ENCODE data around the gene CLMN.

CLMN gene

DNA sequence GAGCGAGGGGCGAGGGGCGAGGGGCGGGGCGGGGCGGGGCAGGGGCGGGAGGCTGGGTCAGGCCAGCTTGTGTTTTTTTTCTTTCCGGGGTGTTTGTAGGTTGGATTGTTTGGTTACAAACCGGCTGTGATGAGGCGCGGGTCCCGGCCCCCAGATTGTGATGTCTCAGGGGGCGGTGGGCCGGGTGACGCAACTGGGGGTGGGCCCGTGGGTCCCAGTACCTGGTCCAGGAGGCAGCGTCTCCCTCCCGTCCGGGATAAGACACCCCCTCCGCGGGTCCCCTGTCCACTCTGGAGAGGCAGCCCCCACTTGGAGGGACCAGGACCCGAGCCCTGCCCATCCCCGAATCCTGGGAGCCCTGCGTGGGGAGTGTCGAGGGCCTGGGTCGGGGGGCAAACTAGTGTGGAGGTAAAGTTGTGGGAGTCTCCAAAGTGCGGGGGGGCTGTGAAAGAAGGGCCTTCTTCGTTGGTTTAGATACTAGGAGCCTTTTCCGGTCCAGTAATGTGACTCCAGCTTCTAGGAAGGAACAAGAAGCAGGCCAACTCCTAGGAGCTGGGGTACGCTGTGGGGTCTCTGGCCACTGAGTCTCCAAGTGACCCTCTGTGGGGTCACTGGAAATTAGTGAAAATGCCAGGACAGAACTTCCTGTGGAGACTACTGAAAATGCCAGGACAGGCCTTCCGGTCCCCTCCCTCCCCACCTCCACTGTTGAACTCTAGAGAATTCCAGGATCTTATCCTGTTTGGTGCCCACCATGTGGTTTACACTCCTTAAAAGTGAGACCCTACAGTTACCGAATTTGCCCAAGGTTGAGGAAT is 579 bp upstream of the CLMN start:
- no peak for DNase-seq

DNA sequence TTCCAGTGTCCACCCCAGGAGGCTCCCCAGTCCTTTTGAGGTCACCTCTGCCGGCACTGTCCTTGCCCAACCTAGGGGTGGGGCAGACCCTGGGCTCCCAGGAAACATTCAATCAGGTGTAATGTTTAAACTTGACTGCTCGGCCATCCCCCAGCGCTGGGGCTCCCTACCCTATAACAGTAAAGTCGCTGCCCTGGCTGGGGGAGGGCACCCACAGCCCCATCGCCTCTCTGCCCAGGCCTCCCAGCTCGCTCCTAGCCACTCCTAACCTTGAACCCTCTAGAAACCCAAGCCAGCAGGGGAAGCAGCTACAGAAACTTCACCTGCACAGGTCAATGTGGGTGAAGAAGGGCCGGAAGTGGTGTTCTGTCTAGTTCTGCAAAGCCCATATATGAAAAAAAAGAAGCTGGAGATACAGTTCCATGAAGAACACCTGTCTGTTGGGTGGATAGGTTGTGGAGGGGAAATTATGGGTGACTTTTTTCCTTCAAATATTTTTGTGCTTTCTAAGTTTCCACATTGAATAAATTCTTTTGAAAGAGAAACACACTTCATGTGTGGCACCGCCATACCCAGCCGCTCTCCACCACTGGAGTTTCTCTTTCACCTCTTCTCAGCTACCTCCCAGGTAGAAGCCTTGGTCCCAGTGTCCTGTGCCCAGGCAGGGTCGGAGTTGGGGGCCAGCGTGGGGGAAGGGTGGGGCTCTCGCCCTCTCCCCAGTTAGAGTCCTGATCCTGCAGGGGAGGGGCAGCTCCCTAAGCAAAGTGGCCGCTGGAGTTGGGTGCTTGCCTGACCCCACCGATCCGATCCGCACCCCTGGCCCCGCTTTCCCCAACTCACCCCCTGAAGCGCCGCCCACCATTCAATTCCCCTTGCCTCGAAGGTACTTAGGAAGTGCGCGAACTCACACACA is 1.1 kb downstream of the CLMN start:
- no peak for DNase-seq

DNA sequence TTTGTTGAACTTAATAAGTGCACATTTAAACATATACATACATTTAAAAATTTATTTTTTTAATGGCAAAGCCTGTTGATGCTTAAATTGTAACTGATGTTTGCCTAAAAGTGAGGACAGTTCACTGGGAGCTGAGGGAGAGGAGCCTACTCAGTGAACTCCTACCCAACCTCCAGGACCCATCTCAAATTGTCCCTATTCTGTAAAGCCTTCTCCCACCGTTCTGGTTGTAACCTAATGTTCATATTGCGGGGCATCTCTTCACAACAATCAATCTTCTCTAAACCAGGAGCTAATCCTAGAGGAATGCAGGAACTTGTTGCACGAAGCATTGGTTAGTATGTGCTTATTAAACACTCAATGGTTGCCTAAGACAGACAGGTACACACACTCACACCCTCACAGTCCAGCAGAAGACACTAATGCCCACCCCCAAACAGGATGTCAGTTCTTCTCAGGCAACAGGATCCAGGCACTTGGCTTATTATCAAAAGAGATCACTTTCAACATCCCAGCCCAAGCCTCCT is 1.8 kb downstream of the CLMN start:
- DNase-seq = no peak

DNA sequence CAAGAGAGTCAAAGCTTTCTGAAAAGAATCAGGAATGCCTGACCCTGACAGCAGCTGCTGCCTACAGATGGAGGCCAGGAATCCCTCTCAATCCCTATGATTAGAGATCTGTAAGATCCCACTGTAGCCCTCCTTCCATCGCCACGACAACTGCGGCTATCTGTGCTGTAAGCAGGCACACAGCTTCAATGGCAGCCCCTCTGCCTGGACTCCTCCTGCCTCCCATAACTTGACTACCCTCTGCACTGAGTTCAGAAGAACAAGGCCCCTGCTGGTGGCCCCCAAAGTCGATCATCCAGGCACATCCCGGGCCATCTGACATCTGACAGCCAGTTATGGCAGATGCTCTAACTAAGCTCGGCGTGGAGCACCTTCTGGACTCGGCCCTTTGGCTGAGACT is 2.9 kb downstream of the CLMN start:
- no peak for DNase-seq

DNA sequence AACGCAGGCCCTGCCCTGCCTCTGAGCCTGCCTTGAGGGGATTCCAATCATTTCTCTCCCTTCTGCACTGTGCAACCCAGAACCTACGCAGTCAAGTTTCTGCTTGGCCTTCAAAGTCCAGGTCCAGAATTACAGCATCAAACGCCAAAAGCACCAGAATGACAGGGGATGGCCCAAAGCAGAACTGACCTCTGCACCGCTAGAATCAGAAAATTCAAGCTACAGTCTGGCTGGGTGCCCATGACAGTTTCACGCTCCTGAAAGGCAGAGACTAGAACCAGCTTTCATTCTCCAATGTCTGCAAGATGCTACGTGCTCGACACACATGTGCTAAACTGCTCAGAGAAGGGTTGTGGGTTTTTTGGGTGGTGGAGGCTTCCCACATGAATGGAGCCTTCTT is 4.1 kb downstream of the CLMN start:
- no peak for DNase-seq

DNA sequence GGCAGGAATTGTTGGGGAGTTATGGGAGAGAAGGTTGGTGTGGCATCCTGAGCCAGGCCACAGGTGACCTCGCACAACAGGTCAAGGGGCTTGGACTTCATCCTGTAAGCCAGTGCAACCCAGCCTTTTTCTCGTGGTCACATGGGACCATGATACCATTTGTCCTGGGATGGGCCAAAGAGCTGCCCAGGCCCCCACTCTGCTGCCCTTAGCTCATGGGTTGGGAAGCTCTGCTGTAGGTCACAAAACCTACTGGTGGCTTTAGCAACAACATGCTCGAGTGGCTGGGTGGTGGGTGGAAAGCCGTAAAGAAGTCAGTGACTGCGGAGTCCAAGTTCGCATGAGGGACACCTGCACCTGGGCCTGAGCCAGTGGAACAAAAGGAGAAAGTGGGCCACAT is 4.6 kb downstream of the CLMN start:
- no peak for DNase-seq

DNA sequence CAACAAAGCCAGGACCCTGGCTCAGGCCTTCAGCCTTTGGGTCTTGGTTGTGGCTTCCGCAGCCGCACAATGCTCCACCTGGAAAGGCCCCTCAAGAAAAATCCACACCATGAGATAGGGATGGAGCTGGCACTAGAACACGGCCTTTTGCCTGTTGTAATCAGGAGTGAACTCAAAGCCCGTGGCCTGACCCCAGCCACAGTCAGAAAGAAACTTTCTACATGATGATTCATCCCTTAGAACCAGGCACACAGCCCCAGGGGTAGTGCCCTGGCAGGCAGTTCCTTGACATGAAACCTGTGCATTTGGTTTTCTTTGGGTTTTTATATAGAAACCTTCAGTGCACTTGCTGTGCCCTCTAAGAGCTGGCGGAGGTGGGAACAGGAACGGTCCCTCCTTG is 5.1 kb downstream of the CLMN start:
- no peak for DNase-seq

DNA sequence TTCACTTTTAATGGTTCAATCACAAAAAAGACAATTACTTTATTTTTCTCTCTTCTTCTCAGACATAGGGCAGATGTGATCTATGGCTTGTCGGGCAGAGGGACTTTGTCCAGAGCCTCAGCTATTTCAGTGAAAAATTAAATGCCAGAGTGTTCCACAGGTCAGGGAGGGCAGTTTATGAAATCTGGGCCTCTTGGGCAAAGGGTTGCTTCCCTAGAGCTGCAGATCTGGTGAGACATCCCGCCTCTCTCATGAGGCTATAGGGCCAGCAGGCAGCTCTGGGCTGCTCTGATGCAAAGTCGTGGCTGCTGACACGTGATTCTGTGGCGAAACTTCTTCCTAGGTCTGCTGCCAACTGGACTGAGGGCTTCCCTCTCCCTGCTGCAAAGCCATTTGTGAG is 6.0 kb downstream of the CLMN start:
- no peak for DNase-seq

DNA sequence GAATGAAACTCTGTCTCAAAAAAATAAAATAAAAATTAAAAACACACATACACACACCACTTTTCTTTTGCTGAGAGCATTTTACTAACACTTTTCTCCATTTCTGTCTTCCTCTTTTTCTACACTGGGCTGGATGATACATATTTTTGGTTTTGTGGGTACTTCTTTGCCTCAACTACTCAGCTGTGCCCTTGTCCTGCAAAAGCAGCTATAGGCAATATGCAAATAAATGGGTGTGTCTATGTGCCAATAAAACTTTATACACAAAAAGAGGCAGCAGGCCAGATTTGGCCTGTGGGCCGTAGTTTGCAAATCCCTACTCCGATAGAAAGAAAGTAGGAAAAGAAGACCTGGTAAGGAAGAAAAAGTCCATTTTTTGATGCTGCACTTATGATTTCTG is 6.5 kb downstream of the CLMN start:
- DNase-seq = no peak

DNA sequence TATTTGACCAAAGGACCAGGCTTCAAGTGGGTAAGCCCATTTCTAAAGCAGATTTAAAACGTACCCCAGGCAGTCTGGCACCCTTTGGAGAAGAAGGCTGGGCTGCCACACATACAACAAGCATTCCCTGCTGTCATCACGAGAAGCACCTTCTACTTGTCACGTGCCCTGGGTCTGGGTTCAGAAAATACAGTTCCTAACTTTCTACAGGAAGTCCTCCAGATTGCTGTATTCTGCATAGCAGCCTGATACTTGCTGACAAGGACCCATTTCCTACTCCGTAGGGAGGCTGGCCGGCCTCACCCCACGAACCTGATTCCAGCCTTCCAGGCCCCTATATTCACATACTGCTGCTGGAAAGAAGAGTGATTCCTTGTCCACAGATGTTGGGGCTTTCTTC is 7.4 kb downstream of the CLMN start:
- DNase-seq = no peak

DNA sequence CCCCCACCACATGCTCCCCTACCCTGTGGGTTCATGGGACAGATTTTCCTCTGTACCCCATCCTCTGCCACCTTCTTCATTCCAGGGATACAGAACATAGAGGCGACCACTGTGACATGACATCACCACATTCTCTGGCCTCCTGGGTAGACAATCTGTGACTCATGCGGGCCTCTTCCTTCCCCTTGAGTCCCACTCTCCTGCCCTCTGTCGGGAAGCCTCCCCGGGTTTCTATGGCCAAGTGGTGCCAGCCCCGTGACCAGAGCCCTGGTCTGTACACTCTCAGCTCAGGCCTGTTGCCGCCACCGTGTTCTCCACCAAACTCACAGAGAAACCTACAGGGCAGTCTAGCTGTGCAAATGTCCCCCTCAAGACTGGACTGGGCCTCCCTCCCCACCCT is 8.0 kb downstream of the CLMN start:
- DNase-seq = no peak

DNA sequence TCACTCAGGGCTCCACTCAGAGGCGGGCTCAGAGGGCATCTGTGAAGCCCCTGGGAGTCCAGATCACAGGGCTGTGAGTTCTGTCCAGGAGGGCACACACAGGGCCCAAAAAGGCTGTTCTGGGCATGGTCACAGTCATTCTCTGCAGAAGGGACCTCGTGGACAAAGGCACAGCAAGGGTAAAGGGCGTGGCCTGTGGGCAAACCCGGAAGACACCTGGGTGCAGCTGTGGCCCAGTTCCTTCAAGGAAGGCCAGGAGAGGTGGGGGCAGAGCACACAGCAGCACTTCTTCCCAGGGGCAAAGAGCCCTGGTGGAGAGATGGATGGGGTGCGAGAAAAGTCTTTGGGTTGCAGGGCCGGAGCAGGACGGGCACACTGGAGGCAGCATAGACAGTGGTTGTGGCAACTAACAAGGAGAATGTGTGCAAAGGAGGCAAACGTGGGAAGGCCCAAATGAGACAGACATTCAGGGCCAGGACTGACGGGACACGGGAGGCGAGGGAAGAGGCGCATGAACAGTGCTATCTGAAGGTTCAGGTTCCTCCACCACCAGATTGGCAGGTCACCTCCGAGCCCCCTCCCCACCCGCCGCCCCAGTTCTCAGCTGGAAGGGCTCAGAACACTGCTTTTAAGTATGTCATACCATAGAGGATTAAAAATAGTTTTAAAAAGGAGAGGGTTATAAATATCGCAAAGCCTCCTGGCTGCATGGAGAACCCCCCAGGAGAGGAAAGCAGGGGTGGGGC is 8.9 kb downstream of the CLMN start:
- no peak for DNase-seq

DNA sequence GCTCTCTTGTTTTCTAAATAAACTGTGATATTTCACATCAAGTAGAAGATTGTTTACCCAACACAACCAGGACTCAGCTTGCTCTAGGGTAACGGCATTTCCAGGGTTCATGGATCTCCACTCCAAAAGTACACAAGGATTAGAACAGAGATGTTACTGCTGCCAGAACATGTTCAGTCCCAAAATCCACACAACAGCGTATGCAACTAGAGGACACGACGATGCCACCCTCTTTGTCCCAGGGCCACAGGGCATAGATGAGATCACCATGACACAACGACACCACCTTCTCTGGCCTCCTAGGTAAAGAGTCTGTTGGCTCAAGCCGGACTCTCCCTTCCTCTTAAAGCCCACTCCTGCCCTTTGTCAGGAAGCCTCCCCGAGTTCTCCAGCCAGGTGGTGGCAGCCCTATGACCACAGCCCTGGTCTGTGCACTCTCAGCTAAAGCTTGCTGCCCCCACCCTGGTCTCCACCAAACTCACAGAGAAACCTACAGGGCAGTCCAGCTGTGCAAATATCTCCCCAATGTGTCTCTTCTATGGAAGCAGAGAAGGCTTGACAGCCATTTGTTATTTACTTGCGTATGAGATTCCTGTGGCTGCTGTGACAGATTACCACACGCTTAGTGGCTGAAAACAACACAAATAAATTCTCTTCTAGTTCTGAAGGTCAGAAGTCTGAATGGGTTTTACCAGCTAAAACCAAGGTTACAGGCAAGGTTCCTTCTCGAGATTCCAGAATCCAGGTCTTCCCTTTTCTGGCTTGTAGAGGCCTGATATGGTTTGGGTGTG is 10.3 kb downstream of the CLMN start:
- DNase-seq = no peak

DNA sequence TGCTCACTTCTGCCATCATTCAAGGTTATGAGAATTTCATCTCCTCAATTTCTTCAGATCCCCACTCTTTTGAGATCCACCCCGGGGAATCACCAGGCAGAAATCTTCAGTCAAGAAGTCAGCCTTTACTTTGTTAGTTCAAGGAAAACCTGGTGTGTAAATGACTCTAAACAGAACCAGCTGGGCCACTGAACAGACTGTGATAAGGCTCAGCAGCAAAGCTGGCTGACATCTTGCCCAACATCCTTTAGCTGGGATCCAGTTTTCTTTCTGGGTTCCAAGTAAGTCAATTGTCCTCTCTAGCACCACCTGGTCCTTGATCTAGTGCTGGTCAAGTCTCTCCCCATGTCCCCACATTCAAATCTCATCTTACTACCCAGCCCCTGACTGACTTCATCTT is 11.6 kb downstream of the CLMN start:
- no peak for DNase-seq

DNA sequence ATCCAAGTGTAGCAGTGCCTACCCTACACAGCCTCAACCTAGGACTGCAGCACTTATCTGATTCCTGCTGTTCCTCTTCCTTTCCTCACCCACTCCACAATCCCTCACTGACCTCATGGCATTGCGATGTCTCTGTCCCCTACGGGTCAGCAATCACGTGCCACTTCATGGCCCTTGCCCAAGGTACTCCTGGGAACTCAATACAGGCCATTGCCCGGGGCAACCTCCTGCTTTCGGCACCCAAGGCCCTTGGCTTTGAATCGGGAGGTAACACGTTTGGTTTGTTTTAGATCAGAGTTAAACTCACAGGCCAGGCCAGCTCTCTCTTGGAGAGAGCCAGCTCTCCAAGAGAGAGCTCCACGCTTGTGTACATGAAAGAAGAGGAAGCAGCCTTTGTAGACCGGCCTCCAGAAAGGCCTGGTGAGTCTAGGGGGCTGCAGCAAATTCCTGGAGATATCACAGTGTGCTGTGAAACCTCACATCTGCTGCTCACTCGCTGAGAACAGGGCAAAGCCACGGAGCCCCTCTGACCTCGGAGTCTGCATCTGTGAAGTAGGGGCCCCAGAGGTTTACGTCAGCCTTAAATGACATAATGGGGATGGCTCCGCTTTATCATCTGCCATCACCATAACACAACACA is 12.2 kb downstream of the CLMN start:
- no peak for DNase-seq

DNA sequence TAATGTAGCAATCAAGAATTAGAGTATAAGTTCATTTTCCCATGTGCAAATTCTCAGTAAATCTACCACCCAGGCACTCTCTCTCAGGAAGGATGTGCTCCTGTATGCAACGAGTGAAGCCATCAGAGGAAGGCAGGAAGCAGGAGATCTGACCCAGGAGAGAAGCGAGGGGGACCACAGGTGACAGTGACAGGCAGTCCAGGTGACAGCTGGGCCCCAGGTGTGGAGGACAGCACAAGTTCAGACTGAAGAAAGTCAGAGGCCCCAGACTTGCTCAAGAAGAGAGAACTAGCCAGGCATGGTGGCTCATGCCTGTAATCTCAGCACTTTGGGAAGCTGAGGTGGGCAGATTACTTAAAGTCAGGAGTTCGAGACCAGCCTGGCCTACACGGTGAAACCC is 13.8 kb downstream of the CLMN start:
- no peak for DNase-seq

DNA sequence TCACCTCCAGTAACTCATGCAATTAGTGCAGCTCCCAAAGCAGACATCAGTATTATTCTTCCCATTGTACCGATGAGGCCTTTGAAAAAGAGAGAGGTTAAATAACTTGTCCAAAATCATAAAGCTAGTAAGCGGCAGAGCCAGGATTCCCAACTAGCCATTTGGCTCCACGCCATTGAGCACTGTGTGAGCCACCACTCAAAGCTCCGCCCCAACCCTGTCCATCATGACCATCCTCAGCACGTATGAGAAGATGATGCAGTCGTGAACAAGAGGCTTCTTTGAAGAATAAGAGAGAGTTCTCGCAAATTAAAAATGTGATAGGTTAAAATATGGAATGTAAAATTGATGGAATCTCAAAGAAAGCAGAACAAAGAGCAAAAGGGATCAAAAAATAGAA is 14.6 kb downstream of the CLMN start:
- no peak for DNase-seq

DNA sequence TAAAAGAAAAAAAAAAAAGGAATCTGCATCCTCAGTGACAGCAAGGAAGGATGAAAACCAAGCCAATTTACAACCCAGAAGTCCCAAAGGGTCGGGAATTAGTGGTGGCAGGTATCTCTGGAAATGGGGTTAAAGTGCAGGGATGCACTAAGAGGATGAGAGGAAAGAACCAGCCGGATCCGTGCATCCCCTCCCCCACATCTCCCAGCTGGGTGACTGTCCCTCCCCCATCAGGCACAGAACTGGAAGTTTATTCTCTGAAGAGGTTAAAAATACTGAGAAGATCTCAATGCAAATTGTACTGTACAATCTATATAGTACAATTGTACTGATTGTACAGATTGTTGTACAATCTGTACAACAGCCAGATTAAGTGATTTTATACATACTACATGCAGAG is 15.4 kb downstream of the CLMN start:
- no peak for DNase-seq

DNA sequence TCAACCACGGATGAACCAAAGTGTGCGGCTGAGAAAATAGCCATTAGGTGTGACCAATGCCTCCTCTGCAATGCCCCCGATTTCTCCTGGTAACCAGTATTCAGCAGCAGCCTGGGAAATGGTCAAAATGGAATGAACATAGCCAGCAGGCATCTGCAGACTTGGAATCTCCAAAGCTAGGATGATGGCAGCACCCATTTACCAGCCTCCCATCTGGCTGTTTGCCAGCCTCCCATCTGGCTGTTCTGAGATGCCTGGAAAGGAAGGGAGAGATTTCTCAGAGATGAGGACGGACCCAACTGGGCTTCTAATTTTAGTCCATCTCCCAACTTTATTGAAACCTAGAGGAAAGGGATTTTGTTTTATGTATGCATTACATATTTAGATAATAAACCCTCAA is 16.2 kb downstream of the CLMN start:
- peak; percentile 6 for DNase-seq

DNA sequence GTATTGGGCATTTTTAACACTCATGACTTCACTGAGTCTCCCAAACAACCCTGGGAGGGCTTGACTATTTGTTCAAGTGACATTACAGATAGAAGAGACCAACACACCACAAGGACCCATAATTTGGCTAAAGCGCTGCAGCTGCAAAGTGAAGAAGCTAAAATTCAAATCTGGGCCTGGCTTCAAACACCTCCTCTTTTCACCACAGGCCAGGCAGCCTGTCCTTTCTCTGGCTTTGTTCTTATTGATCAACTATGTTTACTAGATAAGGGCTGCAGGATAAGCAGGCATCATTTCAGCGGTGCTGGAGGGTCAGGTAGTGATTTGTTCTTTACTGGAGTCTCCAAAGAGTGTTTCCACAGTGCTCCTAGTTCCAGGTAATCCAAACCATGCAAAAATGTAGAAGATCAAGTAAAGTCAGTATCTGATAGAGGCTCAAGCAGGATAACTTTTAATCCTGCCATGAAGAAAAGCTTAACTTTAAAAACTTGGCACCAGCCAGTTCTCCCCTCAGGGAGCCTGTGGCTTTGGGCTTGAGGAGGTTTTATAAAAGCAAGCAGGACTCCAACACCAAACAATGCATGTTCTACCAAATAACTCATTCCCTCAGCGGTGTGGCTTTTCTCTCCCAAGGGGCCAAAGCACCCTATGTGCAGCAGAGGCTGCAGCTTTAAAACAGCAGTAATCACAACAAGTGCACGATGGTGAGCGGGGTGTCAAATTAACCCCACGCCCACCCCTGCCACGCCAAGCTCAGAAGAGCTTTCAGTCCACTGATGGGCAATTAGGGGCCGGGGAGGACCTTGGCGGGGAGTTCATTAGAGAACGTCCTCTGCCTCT is 16.8 kb downstream of the CLMN start:
- DNase-seq = no peak
